Stimulated activated CD8-positive, alpha-beta memory T cell treated with anti-CD3 and anti-CD28 coated beads, Interleukin-7, amount 100 ng/mL, for 48 hours (primary cell): ENCODE measurements around the gene SAMD1.
"Not testable (repeated sequence)": the region's sequence is repeated elsewhere in the genome, so short reads cannot be mapped to it uniquely, and the experiment has no call there.

ENCODE experiments used
- DNase-seq, 2 donors: peaks; one replicate each; pipeline ENCODE4 v3.0.0-alpha.2; 2020; ENCODE audit warnings: low read depth in 1 of 2; ENCODE audit errors: extremely low read depth in 1 of 2

SAMD1 gene

DNA sequence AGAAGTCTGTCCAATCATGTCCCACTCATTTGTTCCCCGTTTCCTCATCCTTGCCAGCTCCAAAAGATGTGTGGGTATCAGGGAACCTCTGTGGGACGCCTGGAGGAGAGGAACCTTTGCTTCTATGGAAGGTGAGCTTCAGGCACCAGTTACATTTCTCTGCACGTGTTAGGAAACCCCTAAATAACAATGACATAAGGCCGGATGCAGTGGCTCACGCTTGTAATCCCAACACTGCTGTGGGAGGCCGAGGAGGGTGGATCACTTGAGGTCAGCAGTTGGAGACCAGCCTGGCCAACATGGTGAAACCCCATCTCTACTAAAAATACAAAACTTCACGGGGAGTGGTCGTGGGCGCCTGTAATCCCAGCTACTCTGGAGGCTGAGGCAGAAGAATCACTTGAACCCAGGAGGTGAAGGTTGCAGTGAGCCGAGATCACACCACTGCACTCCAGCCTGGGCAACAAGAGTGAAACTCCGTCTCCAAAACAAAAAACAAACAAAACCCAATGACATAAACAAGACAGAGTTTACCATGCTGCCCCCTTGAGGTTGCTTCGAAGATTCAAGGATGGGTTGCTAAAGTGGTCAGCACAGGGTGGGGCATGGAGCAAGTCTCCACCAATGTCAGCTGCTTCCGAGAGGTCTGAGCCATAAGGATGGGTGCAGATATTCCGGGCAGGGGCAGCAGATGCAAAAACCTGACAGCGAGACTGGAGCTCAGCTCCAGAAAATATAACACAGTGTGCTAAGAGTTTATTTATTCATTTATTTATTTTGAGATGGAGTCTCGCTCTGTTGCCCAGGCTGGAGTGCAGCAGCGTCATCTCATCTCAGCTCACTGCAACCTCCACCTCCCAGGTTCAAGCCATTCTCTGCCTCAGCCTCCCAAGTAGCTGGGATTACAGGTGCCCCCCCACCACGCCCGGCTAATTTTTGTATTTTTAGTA lies 47.6 kb downstream of the SAMD1 start:
- DNase-seq = not testable (repeated sequence)

DNA sequence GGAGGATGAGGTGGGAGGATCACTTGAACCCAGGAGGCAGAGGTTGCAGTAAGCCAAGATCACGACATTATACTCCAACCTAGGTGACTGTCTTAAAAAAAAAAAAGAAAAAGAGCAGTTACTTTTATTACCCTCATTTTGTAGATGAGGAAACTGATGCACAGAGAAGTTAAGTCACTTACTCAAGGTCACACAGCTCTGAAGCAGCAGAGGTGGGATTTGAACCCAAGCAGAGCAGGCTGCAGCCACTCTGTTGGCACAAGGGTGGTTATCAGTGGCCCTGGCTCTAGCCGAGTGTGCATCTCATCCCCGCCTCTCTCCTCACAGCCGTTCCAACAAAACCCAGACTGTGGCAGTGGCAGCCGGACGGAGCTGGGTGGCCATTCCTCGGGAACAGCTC lies 51.4 kb downstream of the SAMD1 start:
- DNase-seq = no peak
